ENCODE data around the gene TMEM37.

Gene TMEM37

GRCh38 chr2:119419803-119420508 is 11.7 kb upstream of the TMEM37 start:
- no peak for DNase-seq

- no peak for DNase-seq
These were observed 10.3 kb upstream of the TMEM37 start for GRCh38 chr2:119421304-119421703.

- DNase-seq = no peak
These were observed 9.9 kb upstream of the TMEM37 start for GRCh38 chr2:119421741-119422140.

- no peak for DNase-seq
These were observed 9.1 kb upstream of the TMEM37 start for GRCh38 chr2:119422360-119423107.

GRCh38 chr2:119423108-119423444 is 8.6 kb upstream of the TMEM37 start:
- no peak for DNase-seq

- DNase-seq = no peak
These were observed 7.8 kb upstream of the TMEM37 start for GRCh38 chr2:119423811-119424210.

- no peak for DNase-seq
These were observed 7.2 kb upstream of the TMEM37 start for GRCh38 chr2:119424284-119425118.

GRCh38 chr2:119425119-119425405 is 6.6 kb upstream of the TMEM37 start:
- no peak for DNase-seq

- no peak for DNase-seq
These were observed 5.8 kb upstream of the TMEM37 start for GRCh38 chr2:119425620-119426395.

GRCh38 chr2:119426396-119426675 is 5.3 kb upstream of the TMEM37 start:
- DNase-seq = no peak

- no peak for DNase-seq
These were observed 4.8 kb upstream of the TMEM37 start for GRCh38 chr2:119426801-119427395.

- no peak for DNase-seq
These were observed 3.9 kb upstream of the TMEM37 start for GRCh38 chr2:119427756-119428155.

- DNase-seq = no peak
These were observed 3.0 kb upstream of the TMEM37 start for GRCh38 chr2:119428488-119429224.

GRCh38 chr2:119429225-119429981 is 2.3 kb upstream of the TMEM37 start:
- no peak for DNase-seq

- DNase-seq = no peak
These were observed 1.6 kb upstream of the TMEM37 start for GRCh38 chr2:119430023-119430498.

GRCh38 chr2:119431976-119432850 is 559 bp downstream of the TMEM37 start:
- DNase-seq = no peak

- no peak for DNase-seq
These were observed 1.3 kb downstream of the TMEM37 start for GRCh38 chr2:119432851-119433522.

- no peak for DNase-seq
These were observed 2.1 kb downstream of the TMEM37 start for GRCh38 chr2:119433636-119434327.

- DNase-seq = no peak
These were observed 3.0 kb downstream of the TMEM37 start for GRCh38 chr2:119434664-119435063.
